AG09319 (cell line): Measurements from ENCODE around the gene SLC7A11.

Experiments
- DNase-seq: peaks from one replicate; pipeline ENCODE4 v3.0.0-alpha.2; 2010; ENCODE audit warnings: low read depth; ENCODE audit errors: extremely low read depth
- CTCF ChIP-seq: IDR thresholded peaks from 2 replicates; pipeline ENCODE4 v1.5.1; 2011; ENCODE audit warnings: low read depth, mild to moderate bottlenecking, inconsistent platforms, low read length, moderate library complexity

The SLC7A11 gene

GRCh38 chr4:138193963-138194362 lies 48.2 kb downstream of the SLC7A11 start:
- DNase-seq, result no peak
- TF ChIP-seq CTCF, result no peak

- TF ChIP-seq CTCF, result no peak
- no peak for DNase-seq
Observed at GRCh38 chr4:138192113-138192512, 50.0 kb downstream of the SLC7A11 start.

GRCh38 chr4:138190452-138190858 lies 51.7 kb downstream of the SLC7A11 start:
- DNase-seq, result no peak
- no peak for TF ChIP-seq CTCF

GRCh38 chr4:138189206-138189605 lies 52.9 kb downstream of the SLC7A11 start:
- no peak for DNase-seq
- no peak for TF ChIP-seq CTCF

GRCh38 chr4:138188406-138189084 lies 53.6 kb downstream of the SLC7A11 start:
- no peak for DNase-seq
- TF ChIP-seq CTCF, result no peak

- no peak for TF ChIP-seq CTCF
- no peak for DNase-seq
Observed at GRCh38 chr4:138185859-138186645, 56.1 kb downstream of the SLC7A11 start.

- TF ChIP-seq CTCF, result no peak
- DNase-seq, result no peak
Observed at GRCh38 chr4:138184886-138185285, 57.3 kb downstream of the SLC7A11 start.
